NT2/D1 (cell line): ENCODE results near the gene TMEM121.

Experiments used
- DNase-seq: peaks from one replicate; pipeline ENCODE4 v3.0.0-alpha.2; 2011; ENCODE audit warnings: low read depth, low spot score
- H3K27me3 ChIP-seq: 2 replicates; pipeline ENCODE4 v1.6.0; 2011; ENCODE audit warnings: mild to moderate bottlenecking; ENCODE audit not compliant: insufficient read length, insufficient read depth
- H3K36me3 ChIP-seq: 2 replicates; pipeline ENCODE4 v1.6.1; 2011; ENCODE audit warnings: mild to moderate bottlenecking, low read length, mixed read lengths; ENCODE audit not compliant: insufficient read depth, insufficient read length
- H3K4me1 ChIP-seq: 2 replicates; pipeline ENCODE4 v1.5.1; 2011; ENCODE audit not compliant: insufficient read depth, insufficient read length
- H3K4me3 ChIP-seq: 2 replicates; pipeline ENCODE4 v1.5.1; 2011; ENCODE audit warnings: low read depth; ENCODE audit not compliant: insufficient read length
- H3K9ac ChIP-seq: 2 replicates; pipeline ENCODE4 v1.6.0; 2011; ENCODE audit warnings: low read depth; ENCODE audit not compliant: insufficient read length
- H3K9me3 ChIP-seq: 2 replicates; pipeline ENCODE4 v1.5.1; 2011; ENCODE audit warnings: mild to moderate bottlenecking, low read length; ENCODE audit not compliant: insufficient read depth
- SUZ12 ChIP-seq: IDR thresholded peaks from 2 replicates; pipeline ENCODE4 v1.6.1; 2011; ENCODE audit not compliant: insufficient read length, insufficient read depth; ENCODE audit errors: extremely low read depth
- YY1 ChIP-seq: IDR thresholded peaks from 2 replicates; pipeline ENCODE4 v1.6.1; 2011; ENCODE audit not compliant: insufficient read length, insufficient read depth
- ZNF274 ChIP-seq: IDR thresholded peaks from 2 replicates; pipeline ENCODE4 v1.6.1; 2011; ENCODE audit warnings: mild to moderate bottlenecking, low read depth, low read length

TMEM121 gene

DNA sequence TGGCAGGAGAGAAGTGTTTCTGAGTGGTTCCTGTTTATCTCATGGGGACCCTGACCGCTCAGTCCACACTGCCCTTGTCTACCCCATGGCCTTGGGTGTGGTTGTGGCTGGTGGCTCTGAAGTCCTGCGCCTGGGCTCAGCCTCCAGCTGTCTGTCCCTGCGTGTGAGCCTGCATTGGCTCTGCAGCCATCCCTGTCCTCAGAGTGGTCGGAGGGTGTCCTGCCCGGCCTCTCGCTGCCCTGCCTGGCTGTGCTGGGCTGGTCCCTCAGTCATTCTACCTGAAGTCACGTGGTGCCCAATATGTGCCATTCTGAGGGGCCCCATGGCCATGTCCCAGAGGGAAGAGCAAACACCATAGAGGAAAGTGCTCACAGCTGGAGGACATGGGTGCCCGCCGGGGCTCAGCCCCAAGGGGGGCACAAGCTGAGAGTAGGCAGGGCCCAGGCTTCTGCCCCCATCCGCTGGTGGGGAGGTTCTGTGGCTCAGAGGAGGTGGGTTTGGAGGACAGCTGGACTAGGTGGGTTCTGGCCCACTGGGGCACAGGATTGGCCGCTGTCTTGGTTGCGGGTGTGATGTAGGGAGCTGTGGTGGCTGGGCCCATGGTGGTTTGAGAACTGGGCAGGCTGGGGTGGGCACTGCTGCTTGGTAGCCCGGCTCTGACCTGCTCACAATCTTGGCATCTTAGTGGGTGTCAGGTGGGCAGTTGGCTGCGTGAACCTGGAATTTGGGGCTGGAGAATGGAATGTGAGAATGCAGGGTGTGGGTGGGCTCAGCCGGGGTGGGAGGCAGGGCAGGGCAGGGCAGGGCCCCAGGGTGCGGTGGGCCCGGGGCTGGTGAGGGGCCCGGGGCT lies 23.7 kb upstream of the TMEM121 start:
- no peaks in the 10 kb centered on the region for H3K27me3 ChIP-seq
- DNase-seq, result no peak
- no peak for TF ChIP-seq YY1
- TF ChIP-seq ZNF274, result no peak
- no peak for TF ChIP-seq SUZ12
- H3K9ac ChIP-seq, result no peak overlapping the region
- H3K4me3 ChIP-seq, result no peak overlapping the region
- H3K9me3 ChIP-seq, result no peaks in the 10 kb centered on the region
- peaks cover 22% of the 10 kb centered on the region for H3K4me1 ChIP-seq
- H3K36me3 ChIP-seq, result peaks cover 29% of the 10 kb centered on the region

DNA sequence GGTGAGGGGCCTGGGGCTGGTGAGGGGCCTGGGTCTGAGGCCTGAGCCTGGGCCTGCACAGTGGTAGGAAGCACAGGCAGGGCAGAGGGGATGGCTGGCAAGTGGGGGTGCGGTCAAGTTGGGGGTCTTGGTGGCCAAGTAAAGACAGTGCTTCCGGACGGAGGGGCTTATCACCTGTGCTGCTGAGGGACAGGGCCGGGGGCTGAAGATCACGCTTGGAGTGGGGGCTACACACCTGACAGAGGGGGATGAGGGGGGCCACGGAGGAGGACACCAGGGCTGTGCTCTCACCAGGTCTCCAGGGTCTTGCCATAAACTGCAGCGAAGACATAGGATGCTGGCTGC lies 23.1 kb upstream of the TMEM121 start:
- Histone ChIP-seq H3K36me3 (peaks cover 23% of the 10 kb centered on the region), H3K4me1 (peaks cover 16% of the 10 kb centered on the region), H3K27me3 (no peaks in the 10 kb centered on the region), H3K4me3 (no peak overlapping the region), H3K9me3 (no peaks in the 10 kb centered on the region), H3K9ac (no peak overlapping the region)
- TF ChIP-seq SUZ12 (no peak), ZNF274 (no peak), YY1 (no peak)
- DNase-seq, result no peak

DNA sequence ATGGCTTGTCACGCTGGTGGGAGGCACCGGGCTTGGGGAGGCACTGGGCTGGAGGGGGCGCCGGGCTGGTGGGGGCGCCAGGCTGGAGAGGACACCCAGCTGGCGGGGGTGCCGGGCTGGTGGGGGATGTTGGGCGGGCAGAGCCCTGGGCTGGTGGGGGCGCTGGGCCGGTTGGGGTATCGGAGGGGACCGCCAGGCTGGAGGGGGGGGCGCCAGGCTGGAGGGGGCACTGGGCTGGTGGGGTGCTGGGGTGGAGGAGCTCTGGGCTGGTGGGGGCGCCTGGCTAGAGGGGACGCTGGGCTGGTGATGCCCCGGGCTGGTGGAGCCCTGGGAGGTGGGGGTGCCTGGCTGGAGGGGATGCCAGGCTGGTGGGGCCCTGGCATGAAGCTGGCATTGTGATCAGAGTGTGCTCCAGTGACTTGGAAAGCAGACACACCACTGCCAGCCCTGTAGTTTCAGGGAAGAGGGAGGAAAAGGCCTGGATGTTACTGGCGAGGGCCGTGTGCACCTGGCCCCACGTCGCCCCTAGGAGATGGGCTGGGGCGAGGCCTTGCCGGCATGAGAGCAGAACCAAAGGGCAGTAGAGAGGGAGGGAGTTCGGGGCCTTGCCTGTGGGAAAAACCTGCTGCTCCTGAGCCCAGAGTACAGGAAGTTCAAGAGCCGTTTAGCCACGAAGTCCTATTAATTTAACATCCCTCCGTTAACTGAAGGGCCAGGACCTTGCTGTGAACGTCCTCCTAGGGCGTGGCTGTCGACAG lies 22.3 kb upstream of the TMEM121 start:
- H3K36me3 ChIP-seq, result peaks cover 15% of the 10 kb centered on the region
- no peak for DNase-seq
- TF ChIP-seq ZNF274, result no peak
- TF ChIP-seq YY1, result no peak
- no peak for TF ChIP-seq SUZ12
- H3K4me3 ChIP-seq, result no peak overlapping the region
- no peaks in the 10 kb centered on the region for H3K9me3 ChIP-seq
- peaks cover 11% of the 10 kb centered on the region for H3K4me1 ChIP-seq
- H3K9ac ChIP-seq, result no peak overlapping the region
- H3K27me3 ChIP-seq, result no peaks in the 10 kb centered on the region

- H3K4me1 ChIP-seq, result peaks cover 4% of the 10 kb centered on the region
- H3K27me3 ChIP-seq, result no peaks in the 10 kb centered on the region
- DNase-seq, result no peak
- no peak overlapping the region for H3K4me3 ChIP-seq
- TF ChIP-seq YY1 (no peak), SUZ12 (no peak), ZNF274 (no peak)
- peaks cover 5% of the 10 kb centered on the region for H3K36me3 ChIP-seq
- H3K9me3 ChIP-seq, result no peaks in the 10 kb centered on the region
- H3K9ac ChIP-seq, result no peak overlapping the region
Observed at GRCh38 chr14:105505101-105505500, 21.3 kb upstream of the TMEM121 start.

GRCh38 chr14:105507247-105507646 lies 19.1 kb upstream of the TMEM121 start:
- Histone ChIP-seq H3K9me3 (no peaks in the 10 kb centered on the region), H3K36me3 (no peaks in the 10 kb centered on the region), H3K9ac (no peak overlapping the region), H3K4me3 (no peak overlapping the region), H3K27me3 (no peaks in the 10 kb centered on the region), H3K4me1 (peaks cover 4% of the 10 kb centered on the region)
- DNase-seq, result no peak
- TF ChIP-seq ZNF274 (no peak), YY1 (no peak), SUZ12 (no peak)

DNA sequence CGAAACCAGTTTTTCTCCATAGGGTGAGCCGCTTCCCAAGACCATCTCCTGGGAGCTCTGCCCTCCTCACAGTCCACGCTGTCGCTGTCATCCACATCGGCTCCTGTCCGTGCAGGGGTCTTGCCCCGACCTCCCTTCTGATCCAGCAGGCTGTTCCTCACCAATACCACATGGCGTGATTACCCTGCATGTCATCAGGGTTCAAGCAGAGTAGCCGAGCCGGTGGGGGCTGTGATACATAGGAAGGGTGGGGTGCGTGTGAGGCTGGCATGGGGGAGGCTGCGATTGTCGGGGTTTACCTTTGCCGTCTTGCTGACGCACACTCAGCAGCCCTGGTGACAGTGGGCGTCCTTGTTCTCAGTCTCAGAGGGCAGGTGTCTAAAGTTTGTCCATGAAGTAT lies 18.3 kb upstream of the TMEM121 start:
- no peaks in the 10 kb centered on the region for H3K36me3 ChIP-seq
- no peak overlapping the region for H3K4me3 ChIP-seq
- H3K4me1 ChIP-seq, result peaks cover 4% of the 10 kb centered on the region
- no peak overlapping the region for H3K9ac ChIP-seq
- no peak for DNase-seq
- TF ChIP-seq YY1 (no peak), ZNF274 (no peak), SUZ12 (no peak)
- H3K27me3 ChIP-seq, result no peaks in the 10 kb centered on the region
- H3K9me3 ChIP-seq, result no peaks in the 10 kb centered on the region

DNA sequence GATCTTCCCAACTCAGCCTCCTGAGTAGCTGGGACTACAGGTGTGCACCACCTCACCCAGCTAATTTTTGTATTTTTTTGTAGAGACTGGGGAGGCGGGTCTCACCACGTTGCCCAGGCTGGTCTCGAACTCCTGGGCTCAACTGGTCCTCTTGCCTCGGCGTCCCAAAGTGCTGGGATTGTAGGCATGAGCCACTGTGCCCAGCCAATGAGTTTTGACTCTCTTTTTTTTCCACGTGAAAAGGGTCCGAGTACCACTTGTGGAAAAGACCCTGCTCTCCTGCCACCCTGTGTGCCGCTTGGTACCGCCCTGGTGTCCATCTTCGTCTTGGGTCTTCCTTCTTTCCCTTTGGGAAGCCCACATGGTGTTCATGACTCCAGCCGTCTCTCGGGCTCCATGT lies 17.8 kb upstream of the TMEM121 start:
- DNase-seq, result no peak
- H3K27me3 ChIP-seq, result no peaks in the 10 kb centered on the region
- no peak for TF ChIP-seq SUZ12
- TF ChIP-seq ZNF274, result no peak
- TF ChIP-seq YY1, result no peak
- peaks cover 4% of the 10 kb centered on the region for H3K4me1 ChIP-seq
- no peaks in the 10 kb centered on the region for H3K36me3 ChIP-seq
- no peak overlapping the region for H3K4me3 ChIP-seq
- no peaks in the 10 kb centered on the region for H3K9me3 ChIP-seq
- H3K9ac ChIP-seq, result no peak overlapping the region
